HG03108 (cell line): ENCODE results near the gene FTH1.
"Not testable (repeated sequence)": the region's sequence is repeated elsewhere in the genome, so short reads cannot be mapped to it uniquely, and the experiment has no call there.

Experiments
- ATAC-seq: cut with Tn5 transposase; IDR thresholded peaks from one replicate; pipeline ENCODE4 v1.9.1; 2021; ENCODE audit warnings: moderate library complexity; ENCODE audit not compliant: unreplicated experiment

FTH1 gene

GRCh38 chr11:61967116-61967923, at the start of gene FTH1:
FTH1 (minus strand) TSS chr11:61967634; CDS start chr11:61967425, 209 bp downstream.
- peak; percentile 45 for ATAC-seq

- ATAC-seq, result no peak
These were observed 48.2 kb upstream of the FTH1 start for GRCh38 chr11:62015615-62016014.

- no peak for ATAC-seq
These were observed 46.4 kb upstream of the FTH1 start for GRCh38 chr11:62013537-62014476.

- no peak for ATAC-seq
These were observed 45.5 kb upstream of the FTH1 start for GRCh38 chr11:62012832-62013461.

GRCh38 chr11:62012451-62012831, 45.0 kb upstream of the FTH1 start:
- ATAC-seq, result no peak

GRCh38 chr11:62011881-62012280, 44.4 kb upstream of the FTH1 start:
- no peak for ATAC-seq

- no peak for ATAC-seq
These were observed 43.6 kb upstream of the FTH1 start for GRCh38 chr11:62010935-62011528.

- ATAC-seq, result no peak
These were observed 40.8 kb upstream of the FTH1 start for GRCh38 chr11:62008193-62008592.

- ATAC-seq, result no peak
These were observed 37.0 kb upstream of the FTH1 start for GRCh38 chr11:62004473-62004872.

GRCh38 chr11:62002283-62002682, 34.8 kb upstream of the FTH1 start:
- not testable (repeated sequence) for ATAC-seq

- no peak for ATAC-seq
These were observed 34.2 kb upstream of the FTH1 start for GRCh38 chr11:62001450-62002191.

- no peak for ATAC-seq
These were observed 33.4 kb upstream of the FTH1 start for GRCh38 chr11:62000539-62001446.

GRCh38 chr11:61999141-61999975, 31.9 kb upstream of the FTH1 start:
- no peak for ATAC-seq

- ATAC-seq, result no peak
These were observed 29.5 kb upstream of the FTH1 start for GRCh38 chr11:61996933-61997332.

GRCh38 chr11:61994981-61995380, 27.5 kb upstream of the FTH1 start:
- ATAC-seq, result no peak

GRCh38 chr11:61985869-61986268, 18.4 kb upstream of the FTH1 start:
- no peak for ATAC-seq

GRCh38 chr11:61983419-61983818, 16.0 kb upstream of the FTH1 start:
- no peak for ATAC-seq

- ATAC-seq, result no peak
These were observed 13.5 kb upstream of the FTH1 start for GRCh38 chr11:61980783-61981541.
